Spleen (tissue), 7 donors: Measurements from ENCODE around the gene INPP4B.

ENCODE experiments used
- CTCF ChIP-seq, 11 experiments: fragments of 200-600 bp in 7 of 11; fragments of 450-650 bp in 4 of 11; sonication (generic) in 4 of 11; IDR thresholded peaks in 8 of 11; conservative IDR thresholded peaks in 3 of 11; 1 replicate in 7 of 11; 2 replicates in 4 of 11; pipeline versions ENCODE4 v1.4.0 to v1.8.0; 2016 to 2021; ENCODE audit warnings: antibody characterized with exemption in 11 of 11, inconsistent platforms in 4 of 11, mild to moderate bottlenecking in 1 of 11
- POLR2AphosphoS5 ChIP-seq, 3 donors: sonication (generic); formaldehyde crosslinking; IDR thresholded peaks; one replicate each; pipeline ENCODE4 v1.5.1; 2017; ENCODE audit warnings: antibody characterized with exemption in 3 of 3
- donor health status: DM: no; HTN: no; CAD: no; lungs with moderate emphysema.
- donor health status: DM: no; HTN: no; CAD: no.
- donor health status: DM: no; HTN: no; CAD: no.

GRCh38 chr4:142452161-142452855 lies 393.8 kb downstream of the INPP4B start:
- TF ChIP-seq CTCF (IDR thresholded peaks at IDR 0.05 in 8 of 11, conservative IDR thresholded peaks at IDR 0.05 in 3 of 11), result no peak
- no peak for TF ChIP-seq POLR2AphosphoS5 (IDR thresholded peaks at IDR 0.05)
